H9 (cell line): ENCODE results near the gene NFE2. TPM values are rescaled to one million over a fixed set of nuclear protein-coding genes. Genes with fewer than 3 reads are reported as not detected.
A peak's percentile ranks its signal among the peaks of the same experiment; 100 is the strongest.

ENCODE experiments used
- DNase-seq: peaks from one replicate; pipeline ENCODE4 v3.0.0-alpha.2; 2017
- H2AFZ ChIP-seq: one replicate; pipeline ENCODE4 v1.6.1; 2013; ENCODE audit warnings: mild to moderate bottlenecking, low read length, control low read depth, moderate library complexity
- H2AK5ac ChIP-seq: 2 replicates; pipeline ENCODE4 v1.6.1; 2013; ENCODE audit warnings: low read length, control low read depth, mixed read lengths; ENCODE audit not compliant: insufficient read length
- H2BK120ac ChIP-seq: one replicate; pipeline ENCODE4 v1.6.1; 2013; ENCODE audit warnings: low read depth, mild to moderate bottlenecking, low read length, control low read depth, inconsistent platforms; ENCODE audit not compliant: poor library complexity, severe bottlenecking
- H2BK12ac ChIP-seq: 2 replicates; pipeline ENCODE4 v1.6.1; 2013; ENCODE audit warnings: low read length, control low read depth, mixed read lengths, low read depth; ENCODE audit not compliant: insufficient read length
- H2BK15ac ChIP-seq: 2 replicates; pipeline ENCODE4 v1.6.1; 2013; ENCODE audit warnings: low read depth, low read length, control low read depth
- H2BK20ac ChIP-seq: one replicate; pipeline ENCODE4 v1.6.1; 2013; ENCODE audit warnings: low read depth, mild to moderate bottlenecking, low read length, control low read depth, inconsistent platforms; ENCODE audit not compliant: poor library complexity, severe bottlenecking
- H2BK5ac ChIP-seq: 2 replicates; pipeline ENCODE4 v1.6.1; 2013; ENCODE audit warnings: low read length, control low read depth, mixed read lengths; ENCODE audit not compliant: insufficient read length
- H3K14ac ChIP-seq: 2 replicates; pipeline ENCODE4 v1.6.1; 2013; ENCODE audit warnings: low read length, control low read depth; ENCODE audit not compliant: insufficient read depth
- H3K18ac ChIP-seq: 2 replicates; pipeline ENCODE4 v1.6.1; 2013; ENCODE audit warnings: low read depth, mild to moderate bottlenecking, mixed read lengths, low read length, control low read depth; ENCODE audit not compliant: insufficient read length
- H3K23ac ChIP-seq: 2 replicates; pipeline ENCODE4 v1.6.1; 2013; ENCODE audit warnings: low read length, control low read depth, mixed read lengths, low read depth; ENCODE audit not compliant: insufficient read length
- H3K23me2 ChIP-seq: 2 replicates; pipeline ENCODE4 v1.6.1; 2013; ENCODE audit warnings: low read depth, mild to moderate bottlenecking, mixed read lengths, low read length, control low read depth; ENCODE audit not compliant: insufficient read length, poor library complexity, severe bottlenecking
- H3K27ac ChIP-seq: 2 replicates; pipeline ENCODE4 v1.5.1; 2013; ENCODE audit warnings: low read length, control low read depth, mixed read lengths, low read depth; ENCODE audit not compliant: insufficient read length
- H3K27me3 ChIP-seq: 2 replicates; pipeline ENCODE4 v1.6.1; 2013; ENCODE audit warnings: low read length, control low read depth, inconsistent platforms; ENCODE audit not compliant: insufficient read depth
- H3K4ac ChIP-seq: 2 replicates; pipeline ENCODE4 v1.6.1; 2013; ENCODE audit warnings: low read depth, mild to moderate bottlenecking, control low read depth, inconsistent platforms, low read length, moderate library complexity
- H3K4me1 ChIP-seq: 2 replicates; pipeline ENCODE4 v1.6.1; 2013; ENCODE audit warnings: low read length, control low read depth, inconsistent platforms; ENCODE audit not compliant: insufficient read depth
- H3K4me2 ChIP-seq: 2 replicates; pipeline ENCODE4 v1.6.1; 2013; ENCODE audit warnings: low read length, control low read depth, mixed read lengths; ENCODE audit not compliant: insufficient read length, insufficient read depth
- H3K56ac ChIP-seq: 2 replicates; pipeline ENCODE4 v1.6.1; 2013; ENCODE audit warnings: low read depth, mild to moderate bottlenecking, mixed read lengths, low read length, control low read depth; ENCODE audit not compliant: insufficient read length
- H3K79me1 ChIP-seq: 2 replicates; pipeline ENCODE4 v1.6.1; 2013; ENCODE audit warnings: low read depth, mild to moderate bottlenecking, moderate library complexity, low read length, control low read depth, inconsistent platforms; ENCODE audit not compliant: insufficient read depth, poor library complexity, severe bottlenecking
- H3K79me2 ChIP-seq: 2 replicates; pipeline ENCODE4 v1.6.1; 2013; ENCODE audit warnings: low read length, control low read depth, inconsistent platforms; ENCODE audit not compliant: insufficient read depth
- H3K9ac ChIP-seq: 2 replicates; pipeline ENCODE4 v1.6.1; 2013; ENCODE audit warnings: low read length, control low read depth, mixed read lengths; ENCODE audit not compliant: insufficient read length; ENCODE audit errors: extremely low read depth
- H3K9me3 ChIP-seq: one replicate; pipeline ENCODE4 v1.6.1; 2013; ENCODE audit warnings: low read depth, low read length, inconsistent platforms; ENCODE audit not compliant: control insufficient read depth
- H3T11ph ChIP-seq: one replicate; pipeline ENCODE4 v1.6.1; 2013; ENCODE audit warnings: mild to moderate bottlenecking, low read length, control low read depth, inconsistent platforms
- H4K20me1 ChIP-seq: one replicate; pipeline ENCODE4 v1.6.1; 2013; ENCODE audit not compliant: control insufficient read depth, insufficient read length, insufficient read depth
- H4K5ac ChIP-seq: 2 replicates; pipeline ENCODE4 v1.6.1; 2013; ENCODE audit warnings: low read depth, mild to moderate bottlenecking, mixed read lengths, low read length, control low read depth; ENCODE audit not compliant: insufficient read length
- H4K8ac ChIP-seq: replicated peaks from 2 replicates; pipeline ENCODE4 v1.6.1; 2013; ENCODE audit warnings: low read length, control low read depth, mixed read lengths, low read depth; ENCODE audit not compliant: insufficient read length
- H4K91ac ChIP-seq: 2 replicates; pipeline ENCODE4 v1.6.1; 2013; ENCODE audit warnings: low read depth, mild to moderate bottlenecking, moderate library complexity, mixed read lengths, low read length, control low read depth; ENCODE audit not compliant: insufficient read length
- H3K27ac Mint-ChIP-seq, 3 experiments: 2 replicates in 2 of 3; 3 replicates in 1 of 3; pipeline ENCODE4 v1.8.0; 2020 to 2021; ENCODE audit warnings: mixed read lengths in 3 of 3, mild to moderate bottlenecking in 1 of 3, moderate library complexity in 1 of 3
- H3K27me3 Mint-ChIP-seq: 2 replicates; pipeline ENCODE4 v1.8.0; 2021; ENCODE audit warnings: low read depth, mild to moderate bottlenecking, moderate library complexity, mixed read lengths
- H3K36me3 Mint-ChIP-seq, 3 experiments: 2 replicates in 2 of 3; 3 replicates in 1 of 3; pipeline ENCODE4 v1.8.0; 2020 to 2021; ENCODE audit warnings: low read depth in 3 of 3, mixed read lengths in 3 of 3; ENCODE audit not compliant: insufficient read depth in 1 of 3
- H3K4me1 Mint-ChIP-seq, 2 experiments: 2 replicates each; pipeline ENCODE4 v1.8.0; 2020; ENCODE audit warnings: mixed read lengths in 2 of 2
- H3K4me3 Mint-ChIP-seq, 2 experiments: 2 replicates in 1 of 2; 3 replicates in 1 of 2; pipeline ENCODE4 v1.8.0; 2020 to 2021; ENCODE audit warnings: mild to moderate bottlenecking in 2 of 2, mixed read lengths in 2 of 2, moderate library complexity in 1 of 2
- H3K9me3 Mint-ChIP-seq, 2 experiments: 2 replicates in 1 of 2; 3 replicates in 1 of 2; pipeline ENCODE4 v1.8.0; 2020; ENCODE audit warnings: mild to moderate bottlenecking in 2 of 2, mixed read lengths in 2 of 2, moderate library complexity in 1 of 2
- CTCF ChIP-seq: fragments of 200-600 bp; sonication (generic); conservative IDR thresholded peaks from 3 replicates; pipeline ENCODE4 v1.8.0; 2021; ENCODE audit warnings: antibody characterized with exemption, mild to moderate bottlenecking
- WGBS: extraction: QIAGEN DNeasy Blood & Tissue Kit; methylation state at CpG from one replicate; pipeline ENCODE4 v1.1.7; 2013; ENCODE audit warnings: missing lambda C conversion rate, low lambda C conversion rate, mixed read lengths; ENCODE audit not compliant: insufficient read length; ENCODE audit errors: extremely low coverage; 5-methylcytosine and 5-hydroxymethylcytosine counted together
- total RNA-seq: library from RNA; stranded (reverse); gene quantifications from 2 replicates; pipeline ENCODE4 v1.2.1, GENCODE V29; 2021

NFE2 gene
- total RNA-seq, 1 experiment from 2014 or later = 1.2 TPM

- Mint-ChIP-seq H3K4me1 (peaks cover 26 to 38% of the 10 kb centered on the region in 2 experiments), H3K36me3 (peaks cover 0 to 18% (median 0%) of the 10 kb centered on the region in 3 experiments; a peak in 3 of 7 replicates), H3K4me3 (peak overlapping the region; percentile 6 to 10; a peak in 3 of 5 replicates), H3K27me3 (peaks cover 3% of the 10 kb centered on the region; the same call in 1 of the 2 replicates), H3K27ac (peak overlapping the region in 2 of 3 experiments; percentile 71 to 91; a peak in 4 of 7 replicates), H3K9me3 (no peaks in the 10 kb centered on the region)
- H2AK5ac ChIP-seq = no peak overlapping the region
- H3T11ph ChIP-seq = no peak overlapping the region
- no peak overlapping the region for H4K5ac ChIP-seq
- H2BK20ac ChIP-seq = no peak overlapping the region
- H3K14ac ChIP-seq = no peak overlapping the region
- no peak overlapping the region for H3K23ac ChIP-seq
- H3K4me2 ChIP-seq = no peak overlapping the region
- no peak overlapping the region for H2BK120ac ChIP-seq
- H3K4ac ChIP-seq = no peak overlapping the region
- no CpG with 5 or more reads among the region's 12 CpGs for WGBS
- no peaks in the 10 kb centered on the region for H3K27me3 ChIP-seq
- no peak overlapping the region for H3K18ac ChIP-seq
- H3K9me3 ChIP-seq = no peaks in the 10 kb centered on the region
- peaks cover 3% of the 10 kb centered on the region; the same call in 1 of the 2 replicates for H3K79me2 ChIP-seq
- H3K23me2 ChIP-seq = no peaks in the 10 kb centered on the region
- no peaks in the 10 kb centered on the region for H3K79me1 ChIP-seq
- H3K56ac ChIP-seq = no peak overlapping the region
- no peaks in the 10 kb centered on the region for H4K20me1 ChIP-seq
- H3K4me1 ChIP-seq = no peaks in the 10 kb centered on the region
- DNase-seq = no peak
- no peak overlapping the region for H2BK12ac ChIP-seq
- H2AFZ ChIP-seq = no peak overlapping the region
- no peak for TF ChIP-seq CTCF
- no peak overlapping the region for H4K91ac ChIP-seq
- H4K8ac ChIP-seq = no peak overlapping the region
- no peak overlapping the region for H3K9ac ChIP-seq
- no peak overlapping the region for H2BK15ac ChIP-seq
- H2BK5ac ChIP-seq = no peak overlapping the region
- peak overlapping the region; percentile 48 for H3K27ac ChIP-seq
Measured at GRCh38 chr12:54286042-54287030, 14.5 kb downstream of the NFE2 start.
